HG03439 (cell line): ENCODE data around the gene CCDC14.
"Not testable (repeated sequence)": the region's sequence is repeated elsewhere in the genome, so short reads cannot be mapped to it uniquely, and the experiment has no call there.

Experiments
- ATAC-seq: cut with Tn5 transposase; IDR thresholded peaks from one replicate; pipeline ENCODE4 v1.9.1; 2021; ENCODE audit warnings: mild to moderate bottlenecking, moderate library complexity; ENCODE audit not compliant: unreplicated experiment

CCDC14 gene

DNA sequence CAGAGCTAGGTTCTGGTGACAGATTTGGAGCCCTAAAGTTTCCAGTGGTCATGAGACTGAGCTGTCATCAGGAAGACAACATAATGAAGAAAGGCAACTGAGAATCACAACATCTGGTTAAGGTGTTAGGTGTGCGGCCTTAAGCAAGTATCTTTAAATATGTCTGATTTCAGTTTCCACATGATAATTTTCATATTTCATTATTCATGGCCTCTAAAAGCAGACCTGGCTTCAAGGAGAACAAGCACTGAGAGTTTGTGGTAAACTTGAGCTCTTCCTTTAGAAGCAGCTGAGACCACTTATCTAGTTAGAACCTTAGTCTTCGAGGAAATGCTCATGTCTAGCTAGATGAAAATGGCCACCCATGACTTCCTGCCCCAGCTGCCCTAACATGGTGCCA, 51.2 kb downstream of the CCDC14 start:
- ATAC-seq: no peak

DNA sequence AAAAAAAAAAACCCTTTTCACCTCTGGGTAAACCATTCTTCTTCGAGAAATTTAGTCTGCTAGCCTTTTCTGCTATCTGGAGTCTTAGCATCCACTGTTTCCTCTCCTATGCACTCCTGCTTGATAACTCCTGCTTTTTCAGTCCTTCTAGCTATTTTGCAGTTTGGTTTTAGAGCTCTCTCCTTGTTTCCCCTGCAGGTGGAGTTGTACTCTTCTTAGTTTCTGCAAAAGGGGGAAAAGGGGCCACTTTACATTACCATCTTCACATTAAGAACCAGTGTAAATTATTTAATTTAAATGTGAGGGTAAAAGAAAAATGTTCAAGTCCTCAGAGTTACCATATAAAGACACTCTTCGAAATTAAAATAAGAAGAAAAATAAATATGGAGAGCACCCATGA, 53.3 kb downstream of the CCDC14 start:
- ATAC-seq: no peak

DNA sequence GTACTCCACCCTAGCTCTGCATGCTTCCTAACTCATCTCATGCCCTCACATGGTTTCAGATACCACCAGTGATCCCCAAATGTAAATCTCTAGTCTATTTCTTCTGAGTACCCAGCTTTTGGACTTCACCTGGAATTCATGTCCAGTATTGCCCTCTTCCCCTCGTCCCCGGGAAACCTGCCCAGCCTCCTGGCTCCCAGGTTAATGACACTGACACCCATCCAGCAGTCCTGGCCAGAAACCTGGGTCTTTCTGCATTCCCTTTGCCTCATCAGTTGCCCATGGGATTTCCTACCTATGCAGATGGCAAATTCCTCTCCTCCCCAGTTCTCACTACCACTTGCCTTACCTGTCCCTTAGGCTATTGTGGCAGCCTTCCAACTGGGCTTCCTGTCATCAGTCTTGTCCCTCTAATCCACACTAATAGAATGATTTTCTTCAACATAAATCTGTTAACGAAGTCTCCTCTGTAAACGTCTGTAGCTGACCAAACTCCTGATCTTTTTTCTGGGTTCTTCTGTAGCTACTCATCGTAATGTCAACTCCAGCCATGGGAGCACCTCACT, 61.6 kb downstream of the CCDC14 start:
- ATAC-seq: no peak

DNA sequence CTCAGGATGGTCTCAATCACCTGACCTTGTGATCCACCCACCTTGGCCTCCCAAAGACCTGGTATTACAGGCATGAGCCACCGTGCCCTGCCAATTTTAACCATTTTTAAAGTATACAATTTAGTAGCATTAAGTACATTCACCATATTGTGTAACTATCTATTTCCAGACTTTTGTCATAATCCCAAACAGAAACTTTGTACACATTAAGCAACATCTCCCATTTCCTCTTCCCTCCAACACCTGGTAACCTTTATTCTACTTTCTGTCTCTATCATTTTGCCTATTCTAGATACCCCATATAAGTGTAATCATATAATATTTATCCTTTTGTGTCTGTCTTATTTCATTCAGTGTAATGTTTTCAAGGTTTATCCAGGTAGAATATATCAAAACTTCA, 68.0 kb downstream of the CCDC14 start:
- no peak for ATAC-seq

DNA sequence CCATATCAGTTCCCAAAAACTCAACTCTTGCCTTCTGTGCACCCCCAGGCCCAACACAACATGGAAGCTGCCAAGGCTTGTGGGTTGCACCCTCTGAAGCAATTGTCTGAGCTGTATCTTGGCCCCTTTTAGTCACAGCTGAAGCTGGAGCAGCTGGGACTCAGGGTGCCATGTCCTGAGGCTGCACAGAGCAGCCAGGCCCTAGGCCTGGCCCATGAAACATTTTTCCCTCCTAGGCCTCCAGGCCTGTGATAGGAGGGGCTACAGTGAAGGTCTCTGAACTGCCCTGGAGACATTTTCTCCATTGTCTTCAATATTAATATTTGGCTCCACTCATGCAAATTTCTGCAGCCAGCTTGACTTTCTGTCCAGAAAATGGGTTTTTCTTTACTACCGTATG, 68.8 kb downstream of the CCDC14 start:
- ATAC-seq: no peak

DNA sequence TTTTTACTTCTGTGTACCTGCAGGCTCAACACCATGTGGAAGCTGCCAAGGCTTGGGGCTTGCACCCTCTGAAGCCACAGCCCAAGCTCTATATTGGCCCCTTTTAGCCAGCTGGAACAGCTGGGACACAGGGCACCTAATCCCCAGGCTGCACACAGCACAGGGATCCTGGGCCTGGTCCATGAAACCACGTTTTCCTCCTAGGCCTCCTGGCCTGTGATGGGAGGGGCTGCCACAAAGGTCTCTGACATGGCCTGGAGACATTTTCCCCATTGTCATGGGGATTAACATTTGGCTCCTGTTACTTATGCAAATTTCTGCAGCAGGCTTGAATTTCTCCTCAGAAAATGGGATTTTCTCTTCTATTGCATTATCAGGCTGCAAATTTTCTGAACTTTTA, 70.0 kb downstream of the CCDC14 start:
- not testable (repeated sequence) for ATAC-seq

DNA sequence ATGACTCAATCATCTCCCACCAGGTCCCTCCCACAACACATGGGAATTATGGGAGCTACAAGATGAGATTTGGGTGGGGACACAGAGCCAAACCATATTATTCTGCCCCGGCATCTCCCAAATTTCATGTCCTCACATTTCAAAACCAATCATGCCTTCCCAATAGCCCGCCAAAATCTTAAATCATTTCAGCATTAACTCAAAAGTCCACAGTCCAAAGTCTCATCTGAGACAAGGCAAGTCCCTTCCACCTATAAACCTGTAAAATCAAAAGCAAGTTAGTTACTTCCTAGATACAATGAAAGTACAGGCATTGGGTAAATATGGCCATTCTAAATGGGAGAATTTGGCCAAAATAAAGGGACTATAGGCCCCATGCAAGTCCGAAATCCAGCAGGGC, 70.9 kb downstream of the CCDC14 start:
- not testable (repeated sequence) for ATAC-seq

DNA sequence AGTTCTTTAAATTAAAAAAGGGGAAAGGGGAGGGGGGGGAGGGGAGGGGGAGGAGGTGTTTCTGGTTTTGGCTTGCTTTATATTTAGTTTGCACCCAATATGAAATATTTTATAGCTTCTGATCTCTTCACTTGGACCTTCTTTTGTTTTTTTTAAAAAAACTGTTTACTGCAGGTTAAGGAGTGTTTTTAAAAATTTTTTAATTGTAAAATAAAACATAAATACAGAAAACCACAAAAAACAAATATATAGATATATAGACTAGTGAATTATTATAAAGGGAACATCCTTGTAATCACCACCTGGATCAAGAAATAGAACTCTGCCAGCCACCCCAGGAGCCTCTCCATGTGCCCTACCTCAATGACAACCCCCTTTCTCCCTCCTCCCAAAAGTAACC, 76.0 kb downstream of the CCDC14 start:
- ATAC-seq: no peak

DNA sequence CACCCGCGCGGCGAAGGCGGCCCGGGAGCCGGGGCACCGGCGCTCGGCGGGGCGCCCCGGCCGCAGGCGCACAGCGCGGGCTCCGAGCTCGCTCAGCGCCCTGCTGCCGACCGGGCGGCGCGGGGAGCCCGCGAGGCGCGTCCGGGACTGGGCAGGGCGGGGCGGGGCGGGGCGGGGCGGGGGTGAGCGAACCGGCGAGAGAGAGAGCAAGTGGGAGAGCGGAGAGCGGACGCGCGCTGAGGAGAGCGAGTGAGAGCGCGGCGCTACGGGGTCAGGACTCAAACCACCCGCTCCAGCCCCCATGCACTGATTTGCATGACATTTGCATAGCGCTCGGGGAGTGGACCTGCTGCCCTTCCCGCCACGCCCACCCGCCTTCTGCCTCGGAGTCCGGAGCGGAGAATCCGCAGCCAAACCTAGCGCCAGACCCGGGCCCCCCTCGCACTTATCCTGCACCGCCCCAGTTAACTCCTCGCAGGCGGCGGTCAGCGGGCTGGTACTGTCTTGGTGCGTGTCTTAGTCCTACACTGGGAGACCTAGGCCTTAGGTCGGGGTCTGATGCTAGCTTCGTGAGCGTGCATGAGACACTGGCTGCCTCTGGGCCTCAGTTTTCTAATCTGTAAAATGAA, 76.7 kb downstream of the CCDC14 start, which contains the start of gene MYLK:
Gene MYLK (minus strand): TSS at position 130 of the 629 bp plus-strand sequence. CDS start 90,491 bp downstream, outside the sequence.
- no peak for ATAC-seq

DNA sequence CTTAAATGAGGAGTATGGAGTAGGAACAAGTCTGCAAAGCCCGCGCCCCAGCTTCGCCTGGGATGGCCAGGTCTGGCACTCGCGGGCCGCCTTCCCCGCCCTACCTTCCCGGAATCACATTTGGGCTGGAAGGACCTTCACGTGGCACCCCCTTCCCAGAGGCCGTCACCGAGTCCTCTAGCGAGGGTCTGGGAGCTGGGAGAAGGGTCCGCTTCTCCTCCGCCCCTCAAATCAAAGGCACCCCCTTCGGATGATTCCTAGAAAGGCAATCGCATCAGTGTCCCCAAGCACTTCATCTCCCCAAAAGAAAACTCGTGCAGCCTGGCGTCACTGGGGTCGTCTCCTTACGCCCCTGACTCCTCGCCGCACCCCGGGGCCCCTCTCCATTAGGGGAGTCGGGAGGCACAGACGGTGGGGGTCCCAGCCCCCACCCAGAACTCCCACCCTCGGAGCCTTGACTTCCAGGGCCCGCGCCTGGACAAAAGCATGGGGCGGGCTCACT, 77.3 kb downstream of the CCDC14 start:
- no peak for ATAC-seq

DNA sequence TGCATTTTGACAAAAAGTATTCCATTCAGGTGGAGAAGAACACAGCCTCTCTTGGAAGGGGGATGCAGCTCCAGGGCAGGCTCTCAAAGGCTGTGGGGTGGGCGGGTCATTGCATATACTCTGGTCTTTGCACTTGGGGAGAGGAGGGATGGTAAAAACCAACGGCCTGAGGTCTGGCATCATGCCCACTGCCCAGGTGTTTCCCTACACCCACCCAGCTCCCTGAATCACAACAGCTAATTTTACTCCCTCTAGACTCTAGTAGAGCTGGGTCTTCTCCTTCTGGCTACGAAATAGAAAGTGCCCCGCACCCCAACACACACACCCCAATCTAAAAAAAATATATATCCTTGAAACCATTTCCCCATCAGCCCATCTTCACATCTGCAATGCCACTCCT, 77.9 kb downstream of the CCDC14 start:
- no peak for ATAC-seq

DNA sequence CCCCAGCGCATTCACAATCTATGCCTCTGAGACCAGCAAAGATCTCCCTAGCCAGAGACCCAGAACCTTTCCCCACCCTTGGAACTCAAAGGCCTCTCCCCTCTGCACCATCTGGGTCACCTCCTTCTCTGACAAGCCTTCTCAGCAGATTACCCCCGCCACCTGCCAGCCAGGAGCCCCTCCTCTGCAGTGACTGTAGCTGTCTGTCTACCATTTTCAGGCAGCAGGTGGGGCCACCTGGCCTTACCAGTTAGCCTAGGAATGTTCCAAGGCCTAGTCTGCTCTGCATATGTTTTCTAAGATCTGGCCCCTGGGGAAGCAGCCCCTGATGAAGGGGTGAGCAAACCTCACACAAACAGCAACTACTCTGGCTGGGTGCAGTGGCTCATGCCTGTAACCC, 79.3 kb downstream of the CCDC14 start:
- ATAC-seq: no peak

DNA sequence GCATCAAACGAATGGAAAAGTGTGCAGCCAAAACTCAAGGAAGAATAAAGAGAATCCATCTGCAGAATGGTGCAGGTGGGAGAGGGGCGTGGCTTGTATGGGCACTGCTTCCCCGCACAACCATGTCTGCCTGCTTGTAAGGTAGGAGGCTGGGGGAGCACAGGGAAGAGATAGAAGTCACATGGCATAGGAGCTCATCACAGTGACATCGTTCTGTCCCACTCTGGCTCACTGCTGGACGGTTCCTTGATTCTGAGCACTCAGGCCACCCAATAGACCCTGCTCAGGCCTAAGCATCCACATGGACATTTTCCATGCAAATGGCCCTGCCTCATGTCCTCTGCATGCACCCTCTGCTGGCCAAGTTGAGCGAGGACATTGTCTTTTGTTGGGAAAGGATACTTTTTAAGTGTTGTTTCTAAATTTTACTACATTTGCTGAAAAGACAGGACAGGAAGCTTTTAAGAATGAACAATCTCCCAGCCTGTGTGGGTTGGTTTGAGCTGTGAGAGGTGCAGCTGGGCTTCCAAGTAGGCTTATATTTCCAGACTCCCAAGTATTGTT, 79.9 kb downstream of the CCDC14 start:
- no peak for ATAC-seq

DNA sequence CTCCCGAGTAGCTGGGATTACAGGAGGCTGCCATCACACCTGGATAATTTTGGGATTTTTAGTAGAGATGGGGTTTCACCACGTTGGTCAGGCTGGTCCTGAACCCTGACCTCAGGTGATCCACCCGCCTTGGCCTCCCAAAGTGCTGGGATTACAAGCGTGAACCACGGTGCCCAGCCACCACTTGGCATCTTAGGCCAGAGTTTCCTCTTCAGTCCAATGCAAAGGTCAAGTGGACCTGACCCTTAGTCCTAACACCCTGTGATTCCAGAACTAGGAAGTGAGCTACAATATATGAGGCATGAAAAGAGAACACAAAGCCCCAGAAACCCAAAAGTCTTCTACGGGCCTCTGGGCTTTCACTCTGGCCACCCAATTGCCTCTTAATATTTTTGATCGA, 82.2 kb downstream of the CCDC14 start:
- no peak for ATAC-seq

DNA sequence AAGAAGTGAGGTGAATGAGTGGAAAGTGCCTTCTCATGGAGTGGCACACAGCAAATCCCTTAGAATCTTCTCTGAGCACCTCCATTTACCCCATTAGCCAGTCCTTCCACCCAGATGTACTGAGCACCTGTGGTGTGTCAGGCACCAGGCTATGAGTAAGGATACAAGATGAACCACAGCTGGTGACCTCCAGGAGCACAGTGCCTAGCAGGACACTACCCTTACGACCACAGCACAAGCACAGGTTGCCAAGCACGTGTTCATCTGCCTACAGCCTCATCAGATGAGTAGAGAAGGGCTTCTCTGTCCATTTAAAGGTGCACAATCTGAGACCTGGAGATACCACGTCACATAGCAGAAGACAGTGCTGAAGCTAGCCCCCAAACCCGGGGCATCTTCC, 83.1 kb downstream of the CCDC14 start:
- ATAC-seq: no peak

DNA sequence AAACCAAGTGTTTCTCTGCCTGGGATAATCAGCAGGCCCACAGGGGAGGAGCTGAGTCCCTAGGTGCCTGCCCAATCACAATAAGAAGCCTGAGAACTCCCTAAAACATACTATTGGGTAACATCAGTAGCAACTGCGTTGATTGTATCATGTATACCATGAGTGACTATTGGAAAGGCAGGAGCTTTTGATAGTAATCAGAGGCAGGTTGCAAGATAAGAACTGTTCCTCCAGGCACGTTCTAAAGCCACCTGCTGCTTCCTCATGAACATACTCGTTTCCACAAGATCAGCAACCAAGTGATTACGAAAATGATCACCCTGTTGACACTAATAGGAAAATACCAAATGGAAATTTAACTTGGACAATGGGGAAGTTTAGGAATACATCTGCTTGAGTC, 83.6 kb downstream of the CCDC14 start:
- no peak for ATAC-seq

DNA sequence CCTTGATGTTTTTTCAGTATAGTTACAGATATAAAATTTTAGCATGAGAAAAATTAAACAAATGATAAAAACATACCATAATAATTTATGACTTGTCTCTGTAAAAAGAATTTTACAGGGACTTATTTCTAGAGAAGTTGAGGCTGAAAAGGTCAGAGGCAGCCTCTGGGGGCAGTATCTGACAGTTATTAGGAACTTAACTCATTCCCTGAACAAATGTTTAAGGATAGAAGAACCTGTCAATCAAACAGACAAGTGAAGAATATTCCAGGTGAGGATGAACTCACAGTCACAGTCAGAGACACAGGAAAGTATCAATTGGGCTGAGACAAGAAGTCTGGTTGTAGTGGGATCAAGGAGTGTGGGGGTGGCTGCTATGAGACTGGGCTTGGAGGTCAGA, 84.2 kb downstream of the CCDC14 start:
- no peak for ATAC-seq

DNA sequence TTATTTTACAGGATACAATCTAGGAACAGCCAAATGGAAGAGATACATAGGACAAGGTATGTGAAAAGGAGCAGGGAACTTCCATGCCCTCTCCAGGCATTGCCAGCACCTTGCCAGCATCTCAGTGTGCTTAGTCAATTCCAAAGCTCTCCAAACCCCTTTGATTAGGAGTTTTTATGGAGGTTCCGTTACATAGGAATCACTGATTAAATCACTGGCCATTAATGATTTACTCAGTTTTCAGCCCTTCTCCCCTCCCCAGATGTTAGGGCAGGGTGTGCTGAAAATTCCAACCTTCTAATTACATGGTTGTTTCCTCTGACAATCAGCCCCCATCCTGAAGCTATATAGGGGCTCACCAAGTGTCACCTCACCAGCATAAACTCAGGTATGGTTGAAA, 88.4 kb downstream of the CCDC14 start:
- ATAC-seq: no peak

DNA sequence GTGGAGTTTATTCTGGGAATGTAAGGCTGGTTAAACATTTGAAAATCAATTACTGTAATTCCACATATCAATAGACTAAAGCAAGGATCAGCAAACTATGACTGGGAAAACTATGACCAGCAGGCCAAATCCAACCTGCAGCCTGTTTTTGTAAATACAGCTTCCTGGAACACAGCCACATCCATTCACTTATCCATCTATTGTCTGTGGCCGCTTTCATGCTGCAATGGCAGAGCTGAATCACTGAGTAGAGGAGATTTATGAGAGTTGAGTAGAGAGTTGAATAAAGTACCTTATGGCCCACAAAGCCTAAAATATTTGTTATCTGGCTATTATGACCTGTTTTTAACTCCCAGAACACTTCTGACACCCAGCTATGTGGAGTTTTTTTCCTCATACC, 89.1 kb downstream of the CCDC14 start:
- no peak for ATAC-seq

DNA sequence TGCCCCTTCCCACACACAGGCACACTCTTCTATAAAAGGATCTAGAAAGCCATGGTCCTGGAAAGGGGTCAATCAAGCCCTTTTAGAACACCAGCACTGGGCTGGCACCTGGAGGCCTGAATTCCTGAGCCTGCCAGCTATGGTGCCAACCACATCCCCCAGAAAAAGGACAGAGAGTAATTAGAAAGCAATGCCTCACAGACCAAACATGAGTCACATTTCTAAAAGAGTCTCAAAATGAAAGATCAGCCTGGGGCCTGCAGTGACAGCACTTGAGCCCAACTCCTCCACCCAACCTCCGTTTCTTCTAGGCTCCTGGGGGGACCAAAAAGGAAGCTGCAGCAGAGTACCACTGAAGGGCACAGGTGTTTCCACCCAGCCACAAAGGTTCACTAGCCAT, 91.0 kb downstream of the CCDC14 start:
- no peak for ATAC-seq

DNA sequence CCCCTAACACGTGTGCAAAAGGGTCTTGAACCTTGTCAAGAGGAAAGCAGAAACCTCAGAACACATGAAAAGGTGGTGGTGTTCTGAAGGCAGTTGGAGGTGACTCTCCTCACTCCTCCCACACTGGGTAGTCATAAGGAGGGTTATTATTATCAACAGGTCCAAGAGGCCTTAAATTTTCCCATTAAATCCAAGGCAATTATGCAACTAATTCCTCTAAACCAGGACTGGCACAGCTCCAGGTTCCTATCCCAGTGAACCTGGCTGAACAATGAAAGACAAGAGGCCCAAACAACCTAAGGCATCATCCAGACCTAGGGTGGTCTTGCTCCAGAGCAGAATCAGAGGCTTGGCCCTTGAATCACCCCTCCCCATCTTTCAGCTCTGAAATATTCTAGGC, 91.9 kb downstream of the CCDC14 start:
- no peak for ATAC-seq

DNA sequence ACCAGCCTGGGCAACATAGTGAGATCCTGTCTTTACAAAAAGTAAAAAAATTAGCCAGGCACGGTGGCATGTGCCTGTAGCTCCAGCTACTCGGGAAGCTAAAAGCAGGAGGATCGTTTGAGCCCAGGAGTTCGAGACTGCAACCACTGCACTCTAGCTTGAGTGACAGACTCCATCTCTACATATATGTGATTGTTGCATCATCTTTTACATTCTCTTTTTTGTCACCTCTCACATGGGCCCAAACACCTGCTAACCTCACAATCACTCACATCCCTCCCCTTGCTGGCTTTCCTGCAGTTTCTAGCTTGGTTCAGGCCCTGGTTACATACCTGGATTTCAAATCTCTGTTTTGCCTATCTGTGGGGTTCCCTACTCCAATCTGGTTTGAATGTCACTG, 96.3 kb downstream of the CCDC14 start:
- no peak for ATAC-seq
